Osteoblast (primary cell): ENCODE measurements around the gene MSANTD4. TPM values are rescaled to one million over a fixed set of nuclear protein-coding genes. Genes with fewer than 3 reads are reported as not detected.
A peak's percentile ranks its signal among the peaks of the same experiment; 100 is the strongest.

Experiments
- DNase-seq: peaks from one replicate; pipeline ENCODE4 v3.0.0; 2011; ENCODE audit warnings: low spot score, mixed read lengths; ENCODE audit not compliant: insufficient read length; ENCODE audit errors: missing footprints
- H2AFZ ChIP-seq: 2 replicates; pipeline ENCODE4 v1.6.0; 2011; ENCODE audit warnings: mild to moderate bottlenecking, low read length
- H3K27ac ChIP-seq: 2 replicates; pipeline ENCODE4 v1.5.1; 2011; ENCODE audit warnings: mild to moderate bottlenecking, low read depth, low read length, moderate library complexity
- H3K27me3 ChIP-seq: 2 replicates; pipeline ENCODE4 v1.6.0; 2012; ENCODE audit warnings: mild to moderate bottlenecking, control low read depth, inconsistent platforms, low read length, moderate library complexity; ENCODE audit not compliant: insufficient read depth
- H3K36me3 ChIP-seq: 2 replicates; pipeline ENCODE4 v1.5.1; 2011; ENCODE audit warnings: mild to moderate bottlenecking, low read length, control low read depth, moderate library complexity; ENCODE audit not compliant: insufficient read depth
- H3K4me1 ChIP-seq: 2 replicates; pipeline ENCODE4 v1.5.1; 2011; ENCODE audit warnings: mild to moderate bottlenecking, low read length, control low read depth, moderate library complexity; ENCODE audit not compliant: insufficient read depth
- H3K4me2 ChIP-seq: 2 replicates; pipeline ENCODE4 v1.6.0; 2011; ENCODE audit warnings: mild to moderate bottlenecking, low read length; ENCODE audit not compliant: insufficient read depth
- H3K4me3 ChIP-seq: fragments of 200-600 bp; sonication (generic); 3 replicates; pipeline ENCODE4 v1.5.1; 2012; ENCODE audit warnings: mild to moderate bottlenecking, low read length, inconsistent platforms; ENCODE audit not compliant: insufficient read depth
- H3K79me2 ChIP-seq: 2 replicates; pipeline ENCODE4 v1.6.0; 2012; ENCODE audit warnings: mild to moderate bottlenecking, low read length, control low read depth, inconsistent platforms; ENCODE audit not compliant: insufficient read depth
- H3K9me3 ChIP-seq: 2 replicates; pipeline ENCODE4 v1.5.1; 2011; ENCODE audit warnings: low read depth, low read length, control low read depth
- H4K20me1 ChIP-seq: 2 replicates; pipeline ENCODE4 v1.6.0; 2012; ENCODE audit warnings: mild to moderate bottlenecking, low read length, control low read depth; ENCODE audit not compliant: insufficient read depth
- CTCF ChIP-seq: IDR thresholded peaks from 2 replicates; pipeline ENCODE4 v1.5.1; 2011; ENCODE audit warnings: mild to moderate bottlenecking, low read depth, low read length, moderate library complexity; ENCODE audit errors: extremely low read depth
- total RNA-seq: library from RNA; depleted of rRNA; stranded (reverse); fragments of >200 nt; gene quantifications from 2 replicates; pipeline ENCODE4 v1.2.3, GENCODE V29; 2012

The MSANTD4 gene
- total RNA-seq, 1 donor: 34.4 TPM

- DNase-seq: no peak
- no peak for TF ChIP-seq CTCF
- Histone ChIP-seq H3K4me3 (peak overlapping the region; percentile 96), H3K27ac (peak overlapping the region; percentile 45), H2AFZ (peak overlapping the region; percentile 94), H3K9me3 (no peaks in the 10 kb centered on the region), H3K27me3 (no peaks in the 10 kb centered on the region), H3K4me1 (peaks cover 5% of the 10 kb centered on the region), H3K36me3 (no peaks in the 10 kb centered on the region), H3K79me2 (peaks cover 39% of the 10 kb centered on the region), H3K4me2 (peak overlapping the region; percentile 80), H4K20me1 (no peaks in the 10 kb centered on the region)
These were observed 795 bp upstream of the MSANTD4 start for GRCh38 chr11:106022795-106023275.

GRCh38 chr11:106021181-106021966, 666 bp downstream of the MSANTD4 start:
- Histone ChIP-seq H3K9me3 (no peaks in the 10 kb centered on the region), H3K27me3 (no peaks in the 10 kb centered on the region), H3K4me2 (peak overlapping the region; percentile 92), H3K27ac (peak overlapping the region; percentile 81), H3K36me3 (no peaks in the 10 kb centered on the region), H3K4me1 (peaks cover 5% of the 10 kb centered on the region), H3K79me2 (peaks cover 51% of the 10 kb centered on the region), H4K20me1 (no peaks in the 10 kb centered on the region), H2AFZ (peak overlapping the region; percentile 96), H3K4me3 (peak overlapping the region; percentile 96)
- peak; percentile 62 for DNase-seq
- no peak for TF ChIP-seq CTCF

- no peak for TF ChIP-seq CTCF
- no peak overlapping the region for H3K27ac ChIP-seq
- H3K4me1 ChIP-seq: peaks cover 17% of the 10 kb centered on the region
- H3K4me3 ChIP-seq: no peak overlapping the region
- H3K4me2 ChIP-seq: no peak overlapping the region
- DNase-seq: no peak
- peaks cover 78% of the 10 kb centered on the region for H3K79me2 ChIP-seq
- no peaks in the 10 kb centered on the region for H4K20me1 ChIP-seq
- H2AFZ ChIP-seq: no peak overlapping the region
- no peaks in the 10 kb centered on the region for H3K27me3 ChIP-seq
- H3K36me3 ChIP-seq: no peaks in the 10 kb centered on the region
- H3K9me3 ChIP-seq: no peaks in the 10 kb centered on the region
These were observed 4.9 kb downstream of the MSANTD4 start for GRCh38 chr11:106017093-106017492.

- TF ChIP-seq CTCF: no peak
- DNase-seq: no peak
- peaks cover 69% of the 10 kb centered on the region for H3K79me2 ChIP-seq
These were observed 7.0 kb downstream of the MSANTD4 start for GRCh38 chr11:106015066-106015465.

More at GRCh38 chr11:106015066-106015465, 7.0 kb downstream of the MSANTD4 start:
- H3K4me3 ChIP-seq: no peak overlapping the region
- H3K36me3 ChIP-seq: peaks cover 6% of the 10 kb centered on the region
- no peaks in the 10 kb centered on the region for H3K27me3 ChIP-seq
- H4K20me1 ChIP-seq: no peaks in the 10 kb centered on the region
- H3K4me2 ChIP-seq: no peak overlapping the region
- peaks cover 23% of the 10 kb centered on the region for H3K4me1 ChIP-seq
- no peaks in the 10 kb centered on the region for H3K9me3 ChIP-seq
- no peak overlapping the region for H3K27ac ChIP-seq
- H2AFZ ChIP-seq: no peak overlapping the region
